Measurements from ENCODE around the gene FRAT2.
"Not testable (repeated sequence)": the region's sequence is repeated elsewhere in the genome, so short reads cannot be mapped to it uniquely, and the experiment has no call there.

Gene FRAT2

GRCh38 chr10:97321804-97322190, 12.7 kb downstream of the FRAT2 start:
- DNase-seq = peak; percentile 47

GRCh38 chr10:97321032-97321803, 13.3 kb downstream of the FRAT2 start:
- DNase-seq = no peak

- DNase-seq = no peak
Measured at GRCh38 chr10:97320480-97321031, 14.0 kb downstream of the FRAT2 start.

GRCh38 chr10:97319671-97320479, 14.7 kb downstream of the FRAT2 start:
- DNase-seq = peak; percentile 0

GRCh38 chr10:97318772-97319651, 15.5 kb downstream of the FRAT2 start, which contains the start of gene FRAT1:
TSS of gene FRAT1 (plus strand) at chr10:97319271. CDS start at chr10:97319454, 183 bp downstream.
- DNase-seq = peak; percentile 49

- DNase-seq = no peak
Measured at GRCh38 chr10:97314671-97315070, 19.9 kb downstream of the FRAT2 start.

- DNase-seq = no peak
Measured at GRCh38 chr10:97312897-97313296, 21.6 kb downstream of the FRAT2 start.

GRCh38 chr10:97311111-97311626, 23.4 kb downstream of the FRAT2 start:
- DNase-seq = no peak

- no peak for DNase-seq
Measured at GRCh38 chr10:97307866-97308780, 26.4 kb downstream of the FRAT2 start.

- DNase-seq = no peak
Measured at GRCh38 chr10:97307441-97307840, 27.1 kb downstream of the FRAT2 start.

- no peak for DNase-seq
Measured at GRCh38 chr10:97302088-97302791, 32.3 kb downstream of the FRAT2 start.

- no peak for DNase-seq
Measured at GRCh38 chr10:97300980-97301379, 33.5 kb downstream of the FRAT2 start.

- DNase-seq = no peak
Measured at GRCh38 chr10:97298223-97298571, 36.3 kb downstream of the FRAT2 start.

- no peak for DNase-seq
Measured at GRCh38 chr10:97297556-97298222, 36.8 kb downstream of the FRAT2 start.

- no peak for DNase-seq
Measured at GRCh38 chr10:97292862-97293198, 41.7 kb downstream of the FRAT2 start.

- DNase-seq = peak; percentile 87
Measured at GRCh38 chr10:97292097-97292861, 42.2 kb downstream of the FRAT2 start, which contains the start of gene ARHGAP19. TSS of gene ARHGAP19 (minus strand) at chr10:97292637. CDS start at chr10:97292627, 10 bp downstream.

GRCh38 chr10:97291357-97292096, 43.0 kb downstream of the FRAT2 start:
- DNase-seq = no peak

- not testable (repeated sequence) for DNase-seq
Measured at GRCh38 chr10:97290576-97291356, 43.8 kb downstream of the FRAT2 start.
